CD1c-positive myeloid dendritic cell (primary cell): ENCODE data around the gene BICD1.
A peak's percentile ranks its signal among the peaks of the same experiment; 100 is the strongest.

Experiments
- DNase-seq: peaks from one replicate; pipeline ENCODE4 v3.0.0-alpha.2; 2016; ENCODE audit errors: extremely low spot score

Gene BICD1

DNA sequence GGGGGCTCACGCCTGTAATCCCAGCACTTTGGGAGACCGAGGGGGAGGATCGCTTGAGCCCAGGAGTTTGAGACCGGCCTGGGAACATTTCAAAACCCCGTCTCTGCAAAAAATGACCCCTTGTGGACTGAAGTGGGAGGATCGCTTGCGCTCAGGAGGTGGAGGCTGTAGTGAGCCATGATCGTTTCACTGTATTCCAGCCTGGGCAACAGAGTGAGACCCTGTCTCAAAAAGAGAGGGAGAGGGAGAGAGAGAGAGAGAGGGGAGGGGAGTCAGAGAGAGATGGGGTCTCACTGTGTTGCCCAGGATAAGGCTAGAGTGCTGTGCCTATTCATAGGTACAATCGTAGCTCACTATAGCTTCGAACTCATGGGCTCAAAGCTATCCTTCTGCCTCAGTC, 295.5 kb downstream of the BICD1 start:
- no peak for DNase-seq

DNA sequence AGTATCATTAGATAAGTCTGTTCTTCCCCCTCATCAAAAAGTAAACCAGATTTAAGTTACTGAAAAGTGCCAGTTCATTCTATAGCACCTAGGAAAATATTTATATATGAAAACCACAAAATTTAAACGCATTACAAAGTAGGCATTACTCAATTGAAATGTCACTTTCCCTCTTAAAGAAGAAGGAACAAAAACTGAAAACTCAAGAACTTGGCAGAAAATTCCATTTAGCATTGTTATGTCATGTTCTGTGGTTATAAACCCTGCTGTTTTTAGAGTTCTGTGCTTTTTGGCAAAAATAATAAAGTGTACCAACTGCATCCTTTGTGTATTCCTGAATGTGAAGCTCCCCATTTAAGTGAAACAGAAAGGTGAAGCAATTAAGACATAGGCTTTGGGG, 296.3 kb downstream of the BICD1 start:
- DNase-seq = peak; percentile 25

DNA sequence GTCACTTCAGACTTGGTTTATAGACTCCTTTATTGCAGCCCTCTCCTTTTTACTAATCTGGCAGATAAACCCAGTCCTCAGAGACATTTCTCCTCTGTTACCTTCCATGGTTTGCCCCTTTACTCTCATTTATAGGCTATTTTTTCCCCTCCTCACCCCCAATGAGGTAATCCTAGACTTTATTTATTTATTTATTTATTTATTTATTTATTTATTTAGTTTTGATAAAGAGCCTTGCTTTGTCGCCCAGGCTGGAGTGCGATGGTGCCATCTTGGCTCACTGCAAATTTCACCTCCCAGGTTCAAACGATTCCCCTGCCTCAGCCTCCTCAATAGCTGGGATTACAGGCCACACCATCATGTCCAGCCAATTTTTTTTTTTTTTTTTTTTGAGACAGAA, 301.1 kb downstream of the BICD1 start:
- no peak for DNase-seq

- DNase-seq = no peak
Observed at GRCh38 chr12:32413412-32413811, 306.8 kb downstream of the BICD1 start.

- DNase-seq = no peak
Observed at GRCh38 chr12:32418221-32418620, 311.6 kb downstream of the BICD1 start.

DNA sequence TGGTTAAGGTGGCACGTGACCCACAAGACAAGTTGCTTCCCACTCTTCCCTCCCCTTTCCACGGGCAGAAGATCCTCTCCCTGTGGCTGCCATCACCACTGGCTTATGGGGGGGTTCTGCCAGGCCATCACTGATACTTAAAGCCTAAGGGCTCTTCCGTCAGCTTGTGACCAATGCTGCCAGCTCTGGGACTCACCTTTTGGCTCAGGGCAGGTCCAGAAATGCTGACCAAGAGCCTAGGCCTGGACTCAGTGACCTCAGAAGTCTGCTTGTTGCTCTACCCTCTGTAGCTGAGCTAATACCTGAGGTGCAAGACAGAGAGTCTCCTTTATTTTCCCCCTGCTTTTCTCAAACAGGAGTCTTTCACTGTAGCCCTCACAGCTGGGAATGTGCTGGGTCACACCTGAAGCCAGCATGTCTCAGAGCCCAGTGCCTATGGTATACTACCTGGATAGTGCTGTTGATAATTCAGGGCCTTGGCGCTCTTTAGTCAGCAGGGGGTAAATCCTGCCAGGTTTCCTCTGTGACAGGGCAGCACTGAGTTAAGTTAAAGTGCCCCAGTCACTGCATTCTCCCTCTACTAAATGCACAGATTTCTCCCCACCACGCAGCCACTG, 312.4 kb downstream of the BICD1 start:
- no peak for DNase-seq

DNA sequence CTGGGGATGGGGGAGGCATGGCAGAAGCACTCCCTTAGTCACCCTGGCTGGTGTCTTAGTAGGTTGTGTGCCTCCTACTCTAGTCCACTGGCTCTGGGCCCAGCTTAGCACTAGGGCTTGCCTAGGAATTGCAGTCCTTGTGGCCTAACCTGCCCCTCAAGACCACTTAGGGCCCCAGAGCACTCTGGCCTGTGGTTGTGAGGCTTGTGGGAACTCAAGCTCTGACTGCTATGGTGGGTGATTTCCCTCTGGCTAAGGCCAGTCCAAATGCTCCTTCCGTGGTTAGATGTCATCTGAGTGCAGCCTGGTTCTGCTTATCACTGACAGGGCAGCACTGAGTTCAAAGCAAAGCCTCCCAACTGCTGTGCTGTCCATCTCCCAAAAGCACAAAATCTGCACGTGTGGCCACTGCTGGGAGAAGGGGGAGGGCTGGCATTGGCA, 312.9 kb downstream of the BICD1 start:
- DNase-seq = peak; percentile 15

GRCh38 chr12:32420356-32420755, 313.7 kb downstream of the BICD1 start:
- DNase-seq = no peak

DNA sequence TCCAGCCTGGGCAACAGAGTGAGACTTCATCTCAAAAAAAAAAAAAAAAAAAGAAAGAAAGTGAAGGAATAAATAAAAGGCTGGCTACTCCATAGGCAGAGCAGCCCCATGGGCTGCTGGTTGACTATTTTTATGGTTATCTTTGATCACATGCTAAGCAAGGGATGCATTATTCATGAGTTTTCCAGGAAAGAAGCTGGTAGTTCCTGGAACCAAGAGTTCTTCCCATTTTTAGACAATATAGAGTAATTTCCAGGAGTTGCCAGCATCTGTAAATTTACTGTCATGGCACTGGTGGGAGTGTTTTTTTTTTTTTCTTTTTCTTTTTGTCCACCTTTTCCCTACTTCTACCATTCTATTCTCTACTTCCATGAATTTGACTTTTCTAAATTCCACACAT, 316.9 kb downstream of the BICD1 start:
- DNase-seq = peak; percentile 50

DNA sequence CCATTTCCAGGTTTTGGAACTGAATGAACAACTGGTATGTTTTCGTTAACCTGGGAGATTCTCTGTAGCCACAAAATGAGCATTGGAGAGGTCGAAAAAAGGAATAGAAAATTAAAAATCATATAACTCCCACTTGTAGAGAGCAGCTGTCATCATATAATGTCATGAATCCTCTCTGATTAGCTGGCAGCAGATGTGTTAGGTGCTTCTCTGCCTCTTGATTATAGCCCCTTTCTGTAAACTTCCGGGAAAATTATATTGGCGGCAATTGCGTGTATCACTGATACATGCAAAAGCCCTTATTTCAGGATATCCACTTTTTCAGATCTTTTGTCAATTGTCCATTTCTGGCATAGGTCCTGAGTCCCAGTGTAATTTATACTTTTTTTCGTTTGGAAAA, 324.4 kb downstream of the BICD1 start:
- no peak for DNase-seq
